H9 (cell line): ENCODE measurements around the gene ATP8A2. TPM values are rescaled to one million over a fixed set of nuclear protein-coding genes. Genes with fewer than 3 reads are reported as not detected.

Experiments used
- DNase-seq: peaks from one replicate; pipeline ENCODE4 v3.0.0-alpha.2; 2017
- H2AFZ ChIP-seq: one replicate; pipeline ENCODE4 v1.6.1; 2013; ENCODE audit warnings: mild to moderate bottlenecking, low read length, control low read depth, moderate library complexity
- H2AK5ac ChIP-seq: 2 replicates; pipeline ENCODE4 v1.6.1; 2013; ENCODE audit warnings: low read length, control low read depth, mixed read lengths; ENCODE audit not compliant: insufficient read length
- H2BK120ac ChIP-seq: one replicate; pipeline ENCODE4 v1.6.1; 2013; ENCODE audit warnings: low read depth, mild to moderate bottlenecking, low read length, control low read depth, inconsistent platforms; ENCODE audit not compliant: poor library complexity, severe bottlenecking
- H2BK12ac ChIP-seq: 2 replicates; pipeline ENCODE4 v1.6.1; 2013; ENCODE audit warnings: low read length, control low read depth, mixed read lengths, low read depth; ENCODE audit not compliant: insufficient read length
- H2BK15ac ChIP-seq: 2 replicates; pipeline ENCODE4 v1.6.1; 2013; ENCODE audit warnings: low read depth, low read length, control low read depth
- H2BK20ac ChIP-seq: one replicate; pipeline ENCODE4 v1.6.1; 2013; ENCODE audit warnings: low read depth, mild to moderate bottlenecking, low read length, control low read depth, inconsistent platforms; ENCODE audit not compliant: poor library complexity, severe bottlenecking
- H2BK5ac ChIP-seq: 2 replicates; pipeline ENCODE4 v1.6.1; 2013; ENCODE audit warnings: low read length, control low read depth, mixed read lengths; ENCODE audit not compliant: insufficient read length
- H3K14ac ChIP-seq: 2 replicates; pipeline ENCODE4 v1.6.1; 2013; ENCODE audit warnings: low read length, control low read depth; ENCODE audit not compliant: insufficient read depth
- H3K18ac ChIP-seq: 2 replicates; pipeline ENCODE4 v1.6.1; 2013; ENCODE audit warnings: low read depth, mild to moderate bottlenecking, mixed read lengths, low read length, control low read depth; ENCODE audit not compliant: insufficient read length
- H3K23ac ChIP-seq: 2 replicates; pipeline ENCODE4 v1.6.1; 2013; ENCODE audit warnings: low read length, control low read depth, mixed read lengths, low read depth; ENCODE audit not compliant: insufficient read length
- H3K23me2 ChIP-seq: 2 replicates; pipeline ENCODE4 v1.6.1; 2013; ENCODE audit warnings: low read depth, mild to moderate bottlenecking, mixed read lengths, low read length, control low read depth; ENCODE audit not compliant: insufficient read length, poor library complexity, severe bottlenecking
- H3K27ac ChIP-seq: 2 replicates; pipeline ENCODE4 v1.5.1; 2013; ENCODE audit warnings: low read length, control low read depth, mixed read lengths, low read depth; ENCODE audit not compliant: insufficient read length
- H3K27me3 ChIP-seq: 2 replicates; pipeline ENCODE4 v1.6.1; 2013; ENCODE audit warnings: low read length, control low read depth, inconsistent platforms; ENCODE audit not compliant: insufficient read depth
- H3K4ac ChIP-seq: 2 replicates; pipeline ENCODE4 v1.6.1; 2013; ENCODE audit warnings: low read depth, mild to moderate bottlenecking, control low read depth, inconsistent platforms, low read length, moderate library complexity
- H3K4me1 ChIP-seq: 2 replicates; pipeline ENCODE4 v1.6.1; 2013; ENCODE audit warnings: low read length, control low read depth, inconsistent platforms; ENCODE audit not compliant: insufficient read depth
- H3K4me2 ChIP-seq: 2 replicates; pipeline ENCODE4 v1.6.1; 2013; ENCODE audit warnings: low read length, control low read depth, mixed read lengths; ENCODE audit not compliant: insufficient read length, insufficient read depth
- H3K56ac ChIP-seq: 2 replicates; pipeline ENCODE4 v1.6.1; 2013; ENCODE audit warnings: low read depth, mild to moderate bottlenecking, mixed read lengths, low read length, control low read depth; ENCODE audit not compliant: insufficient read length
- H3K79me1 ChIP-seq: 2 replicates; pipeline ENCODE4 v1.6.1; 2013; ENCODE audit warnings: low read depth, mild to moderate bottlenecking, moderate library complexity, low read length, control low read depth, inconsistent platforms; ENCODE audit not compliant: insufficient read depth, poor library complexity, severe bottlenecking
- H3K79me2 ChIP-seq: 2 replicates; pipeline ENCODE4 v1.6.1; 2013; ENCODE audit warnings: low read length, control low read depth, inconsistent platforms; ENCODE audit not compliant: insufficient read depth
- H3K9ac ChIP-seq: 2 replicates; pipeline ENCODE4 v1.6.1; 2013; ENCODE audit warnings: low read length, control low read depth, mixed read lengths; ENCODE audit not compliant: insufficient read length; ENCODE audit errors: extremely low read depth
- H3K9me3 ChIP-seq: one replicate; pipeline ENCODE4 v1.6.1; 2013; ENCODE audit warnings: low read depth, low read length, inconsistent platforms; ENCODE audit not compliant: control insufficient read depth
- H3T11ph ChIP-seq: one replicate; pipeline ENCODE4 v1.6.1; 2013; ENCODE audit warnings: mild to moderate bottlenecking, low read length, control low read depth, inconsistent platforms
- H4K20me1 ChIP-seq: one replicate; pipeline ENCODE4 v1.6.1; 2013; ENCODE audit not compliant: control insufficient read depth, insufficient read length, insufficient read depth
- H4K5ac ChIP-seq: 2 replicates; pipeline ENCODE4 v1.6.1; 2013; ENCODE audit warnings: low read depth, mild to moderate bottlenecking, mixed read lengths, low read length, control low read depth; ENCODE audit not compliant: insufficient read length
- H4K8ac ChIP-seq: replicated peaks from 2 replicates; pipeline ENCODE4 v1.6.1; 2013; ENCODE audit warnings: low read length, control low read depth, mixed read lengths, low read depth; ENCODE audit not compliant: insufficient read length
- H4K91ac ChIP-seq: 2 replicates; pipeline ENCODE4 v1.6.1; 2013; ENCODE audit warnings: low read depth, mild to moderate bottlenecking, moderate library complexity, mixed read lengths, low read length, control low read depth; ENCODE audit not compliant: insufficient read length
- H3K27ac Mint-ChIP-seq, 3 experiments: 2 replicates in 2 of 3; 3 replicates in 1 of 3; pipeline ENCODE4 v1.8.0; 2020 to 2021; ENCODE audit warnings: mixed read lengths in 3 of 3, mild to moderate bottlenecking in 1 of 3, moderate library complexity in 1 of 3
- H3K27me3 Mint-ChIP-seq: 2 replicates; pipeline ENCODE4 v1.8.0; 2021; ENCODE audit warnings: low read depth, mild to moderate bottlenecking, moderate library complexity, mixed read lengths
- H3K36me3 Mint-ChIP-seq, 3 experiments: 2 replicates in 2 of 3; 3 replicates in 1 of 3; pipeline ENCODE4 v1.8.0; 2020 to 2021; ENCODE audit warnings: low read depth in 3 of 3, mixed read lengths in 3 of 3; ENCODE audit not compliant: insufficient read depth in 1 of 3
- H3K4me1 Mint-ChIP-seq, 2 experiments: 2 replicates each; pipeline ENCODE4 v1.8.0; 2020; ENCODE audit warnings: mixed read lengths in 2 of 2
- H3K4me3 Mint-ChIP-seq, 2 experiments: 2 replicates in 1 of 2; 3 replicates in 1 of 2; pipeline ENCODE4 v1.8.0; 2020 to 2021; ENCODE audit warnings: mild to moderate bottlenecking in 2 of 2, mixed read lengths in 2 of 2, moderate library complexity in 1 of 2
- H3K9me3 Mint-ChIP-seq, 2 experiments: 2 replicates in 1 of 2; 3 replicates in 1 of 2; pipeline ENCODE4 v1.8.0; 2020; ENCODE audit warnings: mild to moderate bottlenecking in 2 of 2, mixed read lengths in 2 of 2, moderate library complexity in 1 of 2
- CTCF ChIP-seq: fragments of 200-600 bp; sonication (generic); conservative IDR thresholded peaks from 3 replicates; pipeline ENCODE4 v1.8.0; 2021; ENCODE audit warnings: antibody characterized with exemption, mild to moderate bottlenecking
- WGBS: extraction: QIAGEN DNeasy Blood & Tissue Kit; methylation state at CpG from one replicate; pipeline ENCODE4 v1.1.7; 2013; ENCODE audit warnings: missing lambda C conversion rate, low lambda C conversion rate, mixed read lengths; ENCODE audit not compliant: insufficient read length; ENCODE audit errors: extremely low coverage; 5-methylcytosine and 5-hydroxymethylcytosine counted together
- total RNA-seq: library from RNA; stranded (reverse); gene quantifications from 2 replicates; pipeline ENCODE4 v1.2.1, GENCODE V29; 2021

ATP8A2 gene
- total RNA-seq, 1 experiment from 2014 or later = 18.2 TPM

DNA sequence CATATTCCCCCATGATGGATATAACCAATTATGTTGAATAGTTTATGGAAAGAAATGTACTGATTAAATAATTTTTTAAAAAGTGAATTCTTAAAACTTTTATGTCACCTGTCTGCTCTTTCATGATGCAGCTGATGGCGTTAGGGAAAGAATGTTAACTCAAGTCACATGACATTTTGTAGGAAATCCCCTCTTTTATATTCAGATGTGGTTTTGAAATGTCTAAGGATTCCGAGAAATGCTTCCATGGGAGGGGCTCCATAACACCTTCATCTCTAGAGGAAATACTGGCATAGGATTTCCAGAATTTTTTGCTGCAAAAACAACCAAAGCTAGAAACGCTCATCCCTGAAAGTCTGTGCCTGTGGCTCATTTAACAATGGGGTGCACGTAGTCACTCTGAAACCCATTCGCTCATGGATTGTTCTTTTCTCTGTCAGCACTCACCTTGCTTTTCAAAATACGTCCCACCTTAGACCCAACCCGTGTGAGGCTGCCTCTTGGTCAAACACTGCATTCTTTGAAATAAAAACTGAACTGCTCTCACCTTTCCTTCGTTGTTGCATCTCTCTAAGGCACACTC is 391.1 kb downstream of the ATP8A2 start:
- Histone ChIP-seq H3T11ph (no peak overlapping the region), H4K8ac (no peak overlapping the region), H2AK5ac (no peak overlapping the region), H3K27ac (no peak overlapping the region), H3K4me2 (no peak overlapping the region), H3K79me2 (no peaks in the 10 kb centered on the region), H3K14ac (no peak overlapping the region), H3K9ac (no peak overlapping the region), H2BK5ac (no peak overlapping the region), H3K56ac (no peak overlapping the region), H3K4me1 (peaks cover 2% of the 10 kb centered on the region; the same call in 1 of the 2 replicates), H3K79me1 (no peaks in the 10 kb centered on the region), H2AFZ (no peak overlapping the region), H4K91ac (no peak overlapping the region), H4K5ac (no peak overlapping the region), H3K9me3 (no peaks in the 10 kb centered on the region), H3K23me2 (no peaks in the 10 kb centered on the region), H4K20me1 (no peaks in the 10 kb centered on the region), H3K23ac (no peak overlapping the region), H2BK120ac (no peak overlapping the region), H3K4ac (no peak overlapping the region), H3K18ac (no peak overlapping the region), H2BK20ac (no peak overlapping the region), H2BK12ac (no peak overlapping the region), H3K27me3 (no peaks in the 10 kb centered on the region), H2BK15ac (no peak overlapping the region)
- Mint-ChIP-seq H3K9me3 (no peaks in the 10 kb centered on the region; a peak in 1 of 5 replicates), H3K4me3 (no peak overlapping the region), H3K4me1 (peaks cover 20 to 21% of the 10 kb centered on the region in 2 experiments), H3K36me3 (no peaks in the 10 kb centered on the region), H3K27ac (no peak overlapping the region), H3K27me3 (no peaks in the 10 kb centered on the region)
- no CpG with 5 or more reads among the region's 8 CpGs for WGBS
- TF ChIP-seq CTCF = no peak
- DNase-seq = no peak
